T-helper 1 cell (primary cell): ENCODE measurements around the gene CEBPZOS.
A peak's percentile ranks its signal among the peaks of the same experiment; 100 is the strongest.
"Not testable (repeated sequence)": the region's sequence is repeated elsewhere in the genome, so short reads cannot be mapped to it uniquely, and the experiment has no call there.

Experiments used
- DNase-seq, 5 donors: peaks; one replicate each; pipeline ENCODE4 v3.0.0-alpha.2; 2012 to 2020

The CEBPZOS gene

DNA sequence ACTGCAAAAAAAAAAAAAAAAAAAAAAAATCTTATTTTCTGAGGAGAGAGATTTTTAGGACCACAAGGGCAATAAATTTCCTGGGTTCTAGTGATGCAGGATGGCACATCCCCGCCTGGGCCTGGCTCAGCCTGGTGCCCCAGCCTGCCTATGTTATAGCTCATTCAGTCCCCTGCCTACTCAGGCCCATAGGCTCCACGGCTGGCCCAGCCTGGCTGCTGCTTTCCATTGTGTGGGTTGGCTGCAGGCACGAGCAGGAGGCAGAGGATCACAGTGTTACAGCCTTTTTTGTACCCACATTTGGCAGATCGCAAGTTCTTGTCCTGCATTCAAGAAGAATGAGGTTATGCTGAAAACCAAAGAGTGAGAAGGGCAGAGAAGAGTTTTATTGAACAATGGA, 5.0 kb upstream of the CEBPZOS start:
- no peak for DNase-seq

DNA sequence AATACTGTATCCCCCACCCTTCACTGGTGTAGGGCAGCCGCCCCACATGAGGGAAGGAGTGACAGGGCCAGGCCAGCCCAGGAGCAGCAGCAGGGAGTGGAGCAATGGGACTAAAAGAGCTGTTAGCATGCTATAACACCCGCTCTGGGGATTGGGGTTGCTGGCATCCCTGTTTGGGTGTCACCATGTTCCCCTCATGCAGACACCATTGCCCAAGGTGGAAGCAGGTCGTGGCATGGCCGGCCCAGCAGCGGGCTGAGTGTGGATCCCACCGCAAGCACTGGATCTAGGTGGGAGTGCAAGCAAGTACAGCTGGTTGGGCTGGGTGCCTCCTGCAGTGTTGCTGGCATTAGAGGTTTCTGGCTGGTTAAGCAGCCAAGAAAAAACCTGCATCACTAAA, 4.5 kb upstream of the CEBPZOS start:
- no peak for DNase-seq

DNA sequence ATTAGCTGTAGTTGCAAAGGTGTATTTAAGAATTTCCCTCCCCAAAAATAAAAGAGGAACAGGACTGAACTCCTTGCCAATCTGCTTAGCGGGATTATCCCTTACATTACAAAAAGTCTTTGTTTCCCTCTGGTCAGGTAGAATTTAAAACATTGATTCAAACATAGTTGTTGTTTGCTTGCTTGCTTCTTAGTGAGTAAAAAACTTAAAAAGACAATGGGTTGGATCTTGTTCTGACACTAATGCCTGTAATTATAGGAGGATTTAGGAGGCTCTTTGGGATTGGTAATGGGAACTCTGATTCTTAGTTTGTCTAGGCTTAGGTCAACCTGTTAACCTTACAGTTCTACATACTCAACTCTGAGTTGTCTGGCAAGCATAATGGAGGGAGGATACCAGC, 3.7 kb upstream of the CEBPZOS start:
- no peak for DNase-seq

DNA sequence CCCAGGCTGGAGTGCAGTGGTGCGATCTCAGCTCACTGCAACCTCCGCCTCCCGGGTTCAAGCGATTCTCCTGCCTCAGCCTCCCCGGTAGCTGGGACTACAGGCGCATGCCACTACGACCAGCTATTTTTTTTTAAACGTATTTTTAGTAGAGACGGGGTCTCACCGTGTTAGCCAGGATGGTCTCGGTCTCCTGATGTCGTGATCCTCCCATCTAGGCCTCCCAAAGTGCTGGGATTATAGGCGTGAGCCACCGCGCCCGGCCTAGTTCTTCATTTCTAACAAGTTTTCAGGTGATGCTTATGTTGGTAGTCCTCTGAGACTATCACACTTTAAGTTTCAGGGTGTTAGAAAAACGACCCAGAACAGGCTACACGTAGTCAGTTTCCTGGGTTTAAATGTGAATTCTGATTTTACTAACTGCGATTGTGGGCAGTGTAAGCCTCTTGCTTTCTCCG, 405 bp upstream of the CEBPZOS start:
- not testable (repeated sequence) for DNase-seq

DNA sequence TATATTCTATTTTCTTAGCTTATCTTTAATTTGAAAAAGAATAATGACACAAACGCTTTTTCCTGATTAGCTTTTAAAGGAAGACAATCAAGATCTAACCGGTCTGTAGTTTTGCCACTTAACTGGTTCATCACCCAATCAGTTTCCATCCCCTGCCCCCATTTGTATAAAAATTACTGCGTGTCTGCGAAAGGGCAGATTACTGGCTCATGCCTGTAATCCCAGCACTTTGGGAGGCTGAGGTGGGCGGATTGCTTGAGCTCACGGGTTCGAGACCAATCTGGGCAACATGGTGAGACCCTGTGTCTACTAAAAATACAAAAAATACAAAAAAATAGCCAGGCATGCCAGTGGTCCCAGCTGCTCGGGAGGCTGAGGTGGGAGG, 2.4 kb downstream of the CEBPZOS start:
- no peak for DNase-seq

DNA sequence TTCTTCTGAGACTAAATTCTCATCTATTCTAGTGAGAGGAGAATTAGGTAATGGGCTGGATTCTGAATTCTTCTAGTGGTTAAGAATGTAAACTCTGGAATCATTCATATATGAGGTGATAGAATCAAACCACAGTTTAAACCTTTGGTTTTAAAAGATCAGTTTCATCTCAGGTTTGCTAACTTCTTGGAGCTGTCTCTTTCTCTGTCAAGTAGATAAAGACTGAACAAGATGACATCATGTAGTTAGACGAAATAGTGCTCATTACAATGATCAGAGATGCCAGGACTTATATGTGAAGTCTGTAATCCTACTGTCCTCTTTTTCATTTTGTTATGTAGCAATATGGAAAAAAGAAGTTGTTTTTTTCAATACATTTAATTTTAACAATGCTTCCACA, 4.9 kb downstream of the CEBPZOS start:
- no peak for DNase-seq

DNA sequence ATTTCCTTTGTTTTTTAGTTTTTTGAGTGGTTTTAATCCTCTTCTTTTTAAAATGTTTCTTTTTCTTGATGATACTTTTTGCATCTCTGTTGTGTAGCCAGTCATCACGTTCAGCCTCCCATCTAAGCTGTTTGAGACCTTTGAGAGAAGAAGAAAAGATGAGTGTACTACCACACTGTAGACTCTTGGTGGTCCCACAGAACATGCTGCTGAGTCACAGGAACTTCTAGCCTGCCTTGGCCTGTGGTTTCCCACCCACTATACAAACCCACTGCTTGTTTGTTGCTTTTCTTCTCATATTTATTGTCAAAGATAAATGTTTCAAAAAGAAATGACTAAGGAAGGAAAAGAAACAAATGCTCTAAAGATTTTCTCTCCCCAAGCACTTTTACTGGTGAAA, 5.5 kb downstream of the CEBPZOS start:
- DNase-seq = peak in 1 of 5 donors; percentile 6

DNA sequence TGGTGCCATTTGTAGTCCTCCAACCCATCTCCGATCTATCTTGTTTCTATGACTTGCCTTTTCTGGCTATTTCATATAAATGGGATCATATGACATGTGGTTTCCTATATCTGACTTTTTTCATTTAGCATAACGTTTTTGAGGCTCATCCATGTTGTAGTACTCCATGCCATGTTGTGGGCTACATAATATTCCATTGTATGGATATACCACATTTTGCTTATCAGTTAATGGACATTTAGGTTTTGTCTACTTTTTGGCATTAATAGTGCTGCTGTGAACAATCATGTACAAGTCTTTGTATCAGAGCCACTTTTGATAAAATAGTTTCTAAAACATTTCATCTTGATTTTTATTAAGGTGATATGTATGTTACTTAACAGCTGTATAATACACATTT, 7.4 kb downstream of the CEBPZOS start:
- DNase-seq = no peak

DNA sequence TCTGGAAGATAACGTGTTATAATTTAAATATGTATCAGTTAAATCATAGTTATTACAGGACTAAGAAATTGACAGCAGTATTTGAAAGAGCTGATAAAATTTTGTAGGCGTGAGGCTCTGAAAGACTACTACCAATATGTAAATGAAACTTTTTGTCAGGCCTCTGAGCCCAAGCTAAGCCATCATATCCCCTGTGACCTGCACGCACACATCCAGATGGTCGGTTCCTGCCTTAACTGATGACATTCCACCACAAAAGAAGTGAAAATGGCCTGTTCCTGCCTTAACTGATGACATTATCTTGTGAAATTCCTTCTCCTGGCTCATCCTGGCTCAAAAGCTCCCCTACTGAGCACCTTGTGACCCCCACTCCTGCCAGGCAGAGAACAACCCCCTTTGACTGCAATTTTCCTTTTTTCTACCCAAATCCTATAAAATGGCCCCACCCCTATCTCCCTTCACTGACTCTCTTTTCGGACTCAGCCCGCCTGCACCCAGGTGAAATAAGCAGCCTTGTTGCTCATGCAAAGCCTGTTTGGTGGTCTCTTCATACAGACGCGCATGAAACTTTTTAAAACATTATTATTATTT, 8.9 kb downstream of the CEBPZOS start:
- not testable (repeated sequence) for DNase-seq

DNA sequence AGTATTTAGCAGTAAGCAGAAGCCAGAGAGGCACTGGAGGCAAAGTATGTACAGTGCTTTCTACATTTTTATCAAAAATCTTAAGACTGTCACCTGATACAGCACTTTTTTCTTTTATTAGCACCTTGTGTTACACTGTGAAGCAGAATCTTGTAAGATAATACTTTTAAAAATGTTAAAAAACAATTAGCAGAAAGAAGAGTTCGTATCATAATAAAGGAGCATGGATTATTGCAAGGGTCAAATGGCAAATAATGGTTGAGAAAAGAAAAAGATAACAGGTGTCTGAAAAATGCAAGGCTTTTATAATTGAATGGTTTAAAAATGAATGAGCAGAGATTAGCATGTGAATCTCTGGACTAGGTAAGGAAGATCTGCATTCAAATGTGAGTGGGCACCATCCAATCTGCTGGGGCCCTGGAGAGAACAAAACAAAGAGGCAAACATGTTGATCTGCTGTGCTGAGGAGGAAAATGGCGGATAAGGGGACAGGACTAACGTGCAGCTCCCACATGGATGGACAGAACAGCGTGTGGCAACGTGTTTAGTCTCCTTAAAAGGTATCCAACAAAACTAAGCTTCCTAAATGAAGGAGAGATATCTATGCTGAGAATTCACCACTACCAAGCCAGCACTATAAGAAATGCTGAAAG, 9.5 kb downstream of the CEBPZOS start:
- DNase-seq = no peak

DNA sequence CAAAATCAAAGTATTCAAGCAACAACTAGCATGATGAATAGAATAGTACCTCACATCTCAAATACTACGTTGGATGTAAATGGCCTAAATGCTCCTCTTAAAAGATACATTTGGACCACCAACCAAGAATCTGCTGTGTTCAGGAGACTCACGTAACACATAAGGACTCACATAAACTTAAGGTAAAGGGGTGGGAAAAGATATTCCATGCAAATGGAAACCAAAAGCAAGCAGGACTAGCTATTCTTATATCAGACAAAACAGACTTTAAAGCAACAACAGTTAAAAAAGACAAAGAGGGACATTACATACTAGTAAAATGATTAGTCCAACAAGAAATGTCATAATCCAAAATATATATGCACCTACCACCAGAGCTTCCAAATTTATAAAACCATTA, 10.5 kb downstream of the CEBPZOS start:
- DNase-seq = not testable (repeated sequence)

DNA sequence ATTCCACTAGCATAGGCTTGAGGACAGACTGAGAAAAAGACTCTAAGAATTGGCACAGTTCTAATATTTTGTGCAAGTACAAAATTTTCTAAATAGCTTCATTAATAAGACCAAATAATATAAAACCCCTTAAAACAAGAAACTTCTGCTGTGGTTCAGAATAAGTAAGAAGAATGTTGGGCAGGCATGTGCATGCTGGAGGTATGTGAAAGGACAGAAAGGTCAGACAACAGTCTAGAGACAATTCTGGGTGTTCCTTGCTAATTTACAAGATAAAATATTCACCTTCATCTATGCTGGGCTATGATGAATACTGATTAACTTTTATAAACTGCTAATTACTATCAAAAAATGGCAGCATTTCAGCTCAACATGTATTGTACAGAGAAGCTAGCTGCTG, 14.9 kb downstream of the CEBPZOS start:
- no peak for DNase-seq

DNA sequence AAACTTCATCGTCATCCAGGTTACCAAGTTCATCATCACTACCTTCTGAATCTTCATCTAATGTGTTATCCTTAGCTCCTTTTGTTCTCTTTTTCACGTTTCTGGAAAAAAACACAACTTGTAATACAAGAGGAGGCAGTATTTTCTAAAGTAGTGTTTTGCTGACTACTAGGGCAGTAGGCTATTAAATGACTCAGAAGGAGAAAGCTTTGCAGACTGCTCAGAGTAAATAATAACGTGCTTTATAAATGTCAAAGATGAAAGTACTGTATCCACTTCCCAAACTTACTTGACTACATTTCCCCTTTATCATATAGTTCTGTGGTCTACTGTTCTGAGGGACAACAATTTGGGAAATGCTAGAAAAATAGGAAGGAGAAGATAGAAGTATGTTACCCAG, 15.6 kb downstream of the CEBPZOS start:
- no peak for DNase-seq

DNA sequence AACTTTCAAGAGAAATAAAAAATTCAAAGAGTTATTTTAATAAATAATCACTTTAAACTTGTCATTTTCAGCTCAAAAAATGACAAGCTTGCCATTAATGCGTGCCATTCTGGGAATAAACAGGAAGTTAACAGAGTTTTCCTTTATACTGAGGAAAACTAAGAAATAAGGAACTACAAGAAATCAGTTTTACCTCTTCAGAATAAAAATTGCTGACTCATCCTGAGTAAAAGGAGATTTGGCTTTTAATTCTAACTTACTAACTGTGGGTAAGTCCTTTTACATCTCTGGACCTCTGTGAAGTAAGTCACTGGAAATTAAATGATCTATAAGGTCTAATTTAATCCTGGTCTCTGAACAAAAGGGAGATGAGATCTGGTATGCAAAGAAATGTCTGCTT, 19.0 kb downstream of the CEBPZOS start:
- no peak for DNase-seq

DNA sequence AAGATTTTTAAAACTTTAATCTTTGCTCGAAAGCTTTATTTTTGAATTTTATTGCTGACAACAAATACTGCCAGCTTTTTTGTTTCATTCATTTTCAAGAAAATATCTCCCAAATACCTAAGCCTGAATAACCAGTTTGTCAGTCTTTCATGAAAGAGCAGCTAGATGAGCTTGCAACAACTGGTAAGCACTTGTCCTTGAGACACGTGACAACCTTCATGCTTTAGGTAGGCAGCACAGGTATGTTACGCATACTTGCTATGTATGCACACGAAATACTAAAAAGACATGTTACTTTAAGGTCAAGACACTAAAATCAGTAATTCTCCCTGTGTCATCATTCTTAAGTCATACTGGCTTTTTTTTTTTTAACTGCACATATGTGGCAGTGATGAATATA, 22.8 kb downstream of the CEBPZOS start:
- no peak for DNase-seq

DNA sequence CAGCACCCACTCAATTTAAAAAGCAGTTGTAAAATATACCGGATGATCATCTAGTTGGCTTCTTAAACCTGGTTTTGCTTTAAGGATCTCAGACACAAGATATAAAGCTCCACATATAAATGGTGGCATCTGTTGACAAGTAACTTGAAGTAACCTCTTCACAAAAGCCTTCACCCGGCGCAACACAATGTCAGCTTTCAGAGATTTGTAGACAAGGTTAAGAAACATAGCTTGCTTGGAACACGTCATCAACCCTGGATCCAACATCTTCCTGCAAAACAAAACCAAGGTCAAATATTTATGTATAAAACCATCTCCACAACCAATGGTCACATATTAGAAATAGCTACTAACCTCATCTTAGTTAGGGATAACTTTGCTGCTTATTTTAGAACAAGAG, 26.8 kb downstream of the CEBPZOS start:
- no peak for DNase-seq

DNA sequence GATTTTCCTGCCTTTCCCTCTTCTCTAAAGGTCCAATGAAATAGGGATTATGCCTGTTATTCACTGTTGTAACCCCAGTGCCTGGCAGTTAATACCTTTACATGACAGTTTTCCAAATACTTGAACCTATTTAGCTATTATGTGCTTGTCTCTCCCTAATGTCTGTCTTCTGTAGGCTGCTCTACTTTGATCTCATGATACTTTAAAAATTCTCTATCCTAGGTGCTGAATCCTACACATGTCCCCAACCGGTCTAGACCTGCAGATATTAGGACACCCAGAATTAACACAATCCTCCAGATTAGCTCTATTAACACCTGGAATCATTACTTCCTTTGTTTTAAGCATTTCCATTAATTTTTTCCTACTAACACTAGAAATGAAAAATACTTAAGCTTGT, 27.8 kb downstream of the CEBPZOS start:
- no peak for DNase-seq

DNA sequence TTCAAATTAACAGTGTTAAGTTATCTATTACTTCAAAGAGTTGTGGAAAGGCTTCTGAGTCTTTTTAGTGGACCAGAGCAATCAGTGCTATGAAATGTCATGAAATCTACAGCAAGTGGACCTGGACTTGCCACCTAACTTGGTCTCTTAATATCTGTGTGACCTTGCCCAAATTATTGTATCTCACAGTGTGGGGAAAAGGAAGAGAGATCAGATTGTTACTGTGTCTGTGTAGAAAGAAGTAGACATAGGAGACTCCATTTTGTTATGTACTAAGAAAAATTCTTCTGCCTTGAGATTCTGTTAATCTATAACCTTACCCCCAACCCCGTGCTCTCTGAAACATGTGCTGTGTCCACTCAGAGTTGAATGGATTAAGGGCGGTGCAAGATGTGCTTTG, 28.8 kb downstream of the CEBPZOS start:
- DNase-seq = not testable (repeated sequence)

DNA sequence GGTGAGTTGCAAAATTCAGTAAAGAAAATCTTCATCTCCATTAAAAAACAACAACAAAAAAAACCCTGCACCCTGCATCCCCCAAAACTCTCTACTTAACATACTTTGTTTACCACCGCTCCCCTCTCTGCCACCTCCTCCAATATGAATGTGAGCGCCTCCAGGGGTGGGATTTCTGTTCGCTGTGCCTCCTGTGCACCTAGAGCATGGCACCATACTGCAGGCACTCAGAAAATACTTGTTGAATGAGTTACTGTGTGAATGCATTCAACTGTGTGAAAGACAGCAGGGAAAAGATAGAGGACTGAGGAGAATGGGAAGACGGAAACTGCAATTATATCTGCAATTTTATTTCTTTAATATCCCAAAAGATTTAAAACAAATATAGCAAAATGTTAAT, 30.6 kb downstream of the CEBPZOS start:
- DNase-seq = no peak

DNA sequence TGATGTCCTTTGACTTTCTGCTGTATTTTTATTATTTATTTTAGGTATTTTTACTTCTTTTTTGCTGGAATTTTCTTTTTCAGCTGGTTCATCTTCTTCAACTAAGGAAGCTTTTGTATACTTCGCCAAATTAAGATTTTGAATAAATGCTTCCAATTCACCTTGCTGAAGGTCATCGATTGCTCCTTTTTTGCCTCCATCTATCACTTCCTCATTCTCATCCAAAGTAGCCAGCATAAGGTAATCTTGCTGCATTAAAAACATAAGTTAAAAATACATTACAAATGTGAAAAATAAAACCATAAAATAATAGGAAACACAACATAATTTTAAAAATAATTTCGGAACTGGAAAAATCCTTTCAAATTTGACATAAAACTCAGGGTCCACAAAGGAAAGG, 32.5 kb downstream of the CEBPZOS start:
- DNase-seq = no peak

DNA sequence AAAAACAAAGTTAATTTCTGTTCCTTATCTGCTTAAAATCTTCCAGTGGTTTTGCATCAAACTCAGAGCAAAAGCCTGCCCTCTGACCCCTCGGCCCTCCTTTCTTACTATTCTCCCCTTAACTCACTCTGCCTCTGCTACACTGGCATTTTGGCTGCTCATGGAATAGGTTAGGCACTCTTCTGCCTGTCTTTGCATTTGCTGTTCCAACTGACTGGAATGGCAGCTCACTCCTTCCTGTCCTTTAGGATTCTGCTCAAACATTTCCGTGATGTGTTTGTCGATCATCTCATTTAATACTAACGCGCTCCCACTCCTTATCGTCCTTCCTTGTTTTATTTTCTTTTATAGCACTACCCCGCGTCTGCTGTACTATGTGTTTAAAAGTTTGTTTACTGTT, 34.3 kb downstream of the CEBPZOS start:
- no peak for DNase-seq

DNA sequence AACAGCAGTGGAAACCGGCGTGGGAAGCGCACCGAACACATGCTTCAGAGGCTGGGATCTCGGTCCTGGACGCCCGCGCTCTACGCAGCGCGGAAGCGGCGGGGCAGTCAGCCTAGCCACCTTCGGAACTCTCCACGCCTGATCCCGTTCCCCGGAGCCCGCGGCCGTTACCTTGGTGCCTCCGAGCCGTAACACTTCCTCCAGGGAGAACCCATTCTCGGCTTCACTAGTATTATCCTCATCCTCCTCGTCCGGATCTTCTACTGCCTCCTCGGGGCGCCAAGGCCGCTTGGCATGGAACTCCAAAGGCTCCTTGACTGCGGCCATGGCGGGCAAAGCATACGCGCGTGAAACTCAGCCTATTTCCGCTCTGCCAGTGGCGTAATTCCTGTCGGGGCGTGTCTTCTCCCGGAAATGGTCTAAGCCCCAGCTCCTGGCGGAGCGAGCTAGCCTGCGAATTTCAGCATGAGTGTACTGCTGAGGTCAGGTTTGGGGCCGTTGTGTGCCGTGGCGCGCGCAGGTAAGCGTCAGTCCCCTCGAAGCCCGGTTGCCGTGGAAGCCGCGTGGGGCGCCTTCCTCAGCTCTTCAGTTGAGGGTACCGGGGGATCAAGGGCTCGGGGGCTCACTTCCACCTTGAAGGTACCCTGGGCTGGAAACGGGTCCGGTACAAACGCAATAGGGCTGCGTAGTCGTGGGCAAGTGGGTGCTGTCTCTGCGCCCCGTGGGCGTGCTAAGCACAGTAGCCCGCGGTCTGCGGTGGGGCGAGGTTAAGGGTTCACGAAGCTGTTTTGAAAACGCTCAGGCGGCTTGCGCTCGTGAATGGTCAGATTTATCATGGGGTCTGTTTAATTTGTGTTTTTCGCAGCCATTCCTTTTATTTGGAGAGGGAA, 35.2 kb downstream of the CEBPZOS start, which contains the start of the genes CEBPZ and NDUFAF7:
CEBPZ (minus strand) TSS at position 356 of the 890 bp plus-strand sequence; CDS start at position 327, 29 bp downstream.
NDUFAF7 (plus strand) TSS at position 418 of the 890 bp plus-strand sequence; CDS start at position 466, 48 bp downstream.
- DNase-seq = peak; percentile 67 to 90 (median 83)

DNA sequence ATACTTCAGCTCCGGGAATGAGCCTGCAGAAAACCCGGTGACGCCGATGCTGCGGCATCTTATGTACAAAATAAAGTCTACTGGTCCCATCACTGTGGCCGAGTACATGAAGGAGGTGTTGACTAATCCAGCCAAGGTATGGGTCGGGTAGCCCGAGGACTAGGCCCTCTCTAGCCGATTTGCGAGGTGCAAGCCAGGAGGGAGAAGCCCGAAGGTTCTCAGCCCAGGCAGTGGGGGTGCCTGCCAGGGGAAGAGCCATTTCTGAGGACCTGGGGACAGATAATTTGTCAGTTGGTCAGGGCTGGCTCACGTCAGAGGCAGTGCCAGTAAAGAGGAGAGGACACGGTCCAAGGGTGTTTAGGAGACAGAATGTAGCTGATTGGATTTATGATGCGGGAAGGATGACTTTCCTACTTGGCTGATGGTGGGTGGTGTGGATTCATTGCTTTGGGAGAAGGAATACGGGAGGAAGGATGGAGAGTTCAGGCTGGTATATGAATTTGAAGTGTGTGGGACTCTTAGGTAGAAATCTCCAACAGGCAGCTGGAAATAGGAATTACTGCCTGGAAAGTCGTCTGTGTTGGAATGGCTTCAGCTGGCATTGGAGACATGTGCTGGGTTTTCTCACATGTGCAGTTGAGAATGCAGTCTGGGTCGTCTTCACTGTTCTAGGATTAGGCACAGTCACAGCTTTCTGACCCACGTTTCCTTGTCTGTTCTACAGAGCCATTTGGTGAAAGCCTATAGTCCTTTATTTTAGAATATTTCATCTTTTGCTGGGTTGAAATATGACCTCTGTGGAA, 36.0 kb downstream of the CEBPZOS start:
- peak in 1 of 5 donors; percentile 2 for DNase-seq
